NCI-H345 treated with DMSO at 0.1 percent for 48 hours (cell line): ENCODE measurements around the gene IL34.
"Not testable (repeated sequence)": the region's sequence is repeated elsewhere in the genome, so short reads cannot be mapped to it uniquely, and the experiment has no call there.

Experiments used
- DNase-seq: peaks from one replicate; lab custom pipeline; 2025; ENCODE audit not compliant: unreplicated experiment; lab: John Stamatoyannopoulos, UW

IL34 gene

DNA sequence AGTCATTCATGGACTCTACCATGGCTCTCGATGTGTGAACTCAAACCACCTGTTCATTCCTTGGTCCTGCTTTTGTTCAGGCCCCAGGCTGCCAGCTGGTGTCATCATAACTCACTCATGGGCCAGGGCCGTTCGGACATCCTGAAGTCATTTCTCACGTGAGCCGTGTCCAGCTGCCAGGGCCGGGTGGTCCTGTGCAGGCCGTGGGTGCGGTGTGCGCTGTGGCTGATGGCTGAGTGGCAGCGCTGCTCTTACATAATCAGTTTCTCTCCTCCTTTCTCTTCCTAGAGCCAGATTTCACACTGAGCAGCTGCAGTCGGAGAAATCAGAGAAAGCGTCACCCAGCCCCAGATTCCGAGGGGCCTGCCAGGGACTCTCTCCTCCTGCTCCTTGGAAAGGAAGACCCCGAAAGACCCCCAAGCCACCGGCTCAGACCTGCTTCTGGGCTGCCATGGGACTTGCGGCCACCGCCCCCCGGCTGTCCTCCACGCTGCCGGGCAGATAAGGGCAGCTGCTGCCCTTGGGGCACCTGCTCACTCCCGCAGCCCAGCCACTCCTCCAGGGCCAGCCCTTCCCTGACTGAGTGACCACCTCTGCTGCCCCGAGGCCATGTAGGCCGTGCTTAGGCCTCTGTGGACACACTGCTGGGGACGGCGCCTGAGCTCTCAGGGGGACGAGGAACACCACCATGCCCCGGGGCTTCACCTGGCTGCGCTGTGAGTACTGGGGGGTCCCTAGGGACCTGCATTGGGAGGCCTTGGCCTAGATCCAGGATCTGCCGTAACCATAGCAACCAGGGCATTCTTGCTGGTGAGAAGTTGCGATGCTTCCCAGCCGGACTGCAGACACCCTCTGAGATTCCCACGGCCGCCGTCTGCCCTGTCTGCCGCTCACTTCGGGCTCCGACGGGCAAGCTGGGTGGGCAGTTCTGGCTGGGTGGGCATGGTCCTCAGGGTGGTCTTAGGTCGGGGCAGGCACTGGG lies at the start of gene IL34:
IL34 (plus strand) TSS at position 300 of the 982 bp plus-strand sequence; CDS start at position 689, 389 bp downstream.
- peak; percentile 20 for DNase-seq

GRCh38 chr16:70597135-70597835 lies 49.1 kb upstream of the IL34 start:
- no peak for DNase-seq

- DNase-seq, result no peak
Observed at GRCh38 chr16:70598937-70599503, 47.3 kb upstream of the IL34 start.

DNA sequence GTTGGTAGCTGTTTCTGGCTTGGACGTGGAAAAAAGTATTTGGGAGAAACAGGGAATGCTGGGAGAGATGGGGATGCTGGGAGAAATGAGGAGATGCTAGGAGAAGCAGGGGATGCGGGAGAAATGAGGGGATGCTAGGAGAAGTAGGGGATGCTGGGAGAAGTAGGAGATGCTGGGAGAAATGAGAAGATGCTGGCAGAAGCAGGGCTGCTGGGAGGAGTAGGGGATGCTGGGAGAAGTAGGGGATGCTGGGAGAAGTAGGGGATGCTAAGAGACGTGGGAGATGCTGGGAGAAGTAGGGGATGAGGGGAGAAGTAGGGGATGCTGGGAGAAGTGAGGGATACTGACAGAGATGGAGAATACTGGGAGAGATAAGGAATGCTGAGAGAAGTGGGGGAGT lies 45.6 kb upstream of the IL34 start:
- no peak for DNase-seq

DNA sequence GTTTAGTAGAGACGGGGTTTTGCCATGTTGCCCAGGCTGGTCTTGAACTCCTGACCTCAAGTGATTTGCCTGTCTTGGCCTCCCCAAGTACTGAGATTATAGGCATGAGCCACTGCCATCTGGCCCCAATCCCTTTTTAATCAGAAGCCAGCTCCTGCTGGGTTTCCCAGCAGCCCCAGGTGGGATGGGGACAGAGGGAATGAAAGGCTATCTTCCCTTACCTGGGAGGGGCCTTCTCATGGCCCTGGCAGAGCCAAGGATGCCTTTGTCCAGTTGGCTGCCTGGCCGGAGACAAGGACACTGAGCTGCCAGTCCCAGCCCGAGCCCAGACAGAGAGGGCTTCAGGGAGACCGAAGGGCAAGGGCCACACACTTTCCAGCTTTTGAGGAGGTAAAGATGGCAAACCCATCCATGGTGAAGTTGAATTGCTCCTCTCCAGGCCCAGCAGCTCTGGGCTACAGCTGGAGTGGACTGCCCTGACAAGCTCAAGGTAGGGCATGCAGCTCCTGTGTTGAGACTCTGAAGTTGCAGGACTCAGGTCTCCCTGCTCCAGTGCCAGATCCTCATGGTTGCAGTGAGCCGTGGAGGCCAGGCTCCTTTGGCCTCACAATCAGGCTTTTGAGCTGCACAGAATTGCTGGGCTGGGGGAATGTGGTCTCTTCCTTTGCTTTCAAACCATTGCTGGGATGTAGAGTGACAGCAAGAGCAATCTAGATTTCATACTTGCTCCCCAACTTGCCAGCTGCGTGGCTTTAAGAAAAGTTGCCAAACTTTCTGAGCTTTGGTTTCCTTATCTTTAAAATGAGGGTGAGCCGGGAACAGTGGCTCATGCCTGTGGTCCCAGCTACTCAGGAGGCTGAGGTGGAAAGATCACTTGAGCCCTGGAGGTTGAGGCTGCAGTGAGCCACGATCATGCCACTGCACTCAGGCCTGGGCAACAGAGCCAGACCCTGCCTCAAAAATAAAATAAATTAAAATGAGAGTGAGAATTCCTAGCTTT lies 44.5 kb upstream of the IL34 start:
- no peak for DNase-seq

DNA sequence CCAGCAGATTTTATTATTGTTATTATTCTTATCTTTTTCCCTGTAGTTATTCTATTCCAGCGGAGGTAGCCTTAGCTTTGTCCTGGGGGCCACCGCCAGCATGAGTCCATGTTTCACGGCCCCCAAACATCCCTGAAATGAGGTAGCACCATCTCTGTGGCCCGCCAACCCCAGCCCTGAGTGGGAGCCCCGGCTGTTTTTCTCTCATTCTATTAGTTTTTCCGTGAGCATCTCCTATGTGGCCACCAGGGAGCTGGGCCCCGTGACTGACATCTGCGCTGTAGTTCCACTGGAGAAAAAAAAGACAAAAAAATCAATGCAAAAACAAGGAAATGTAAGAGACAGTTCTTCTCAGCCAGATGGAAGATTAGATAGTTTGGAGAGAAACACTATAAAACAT lies 43.5 kb upstream of the IL34 start:
- DNase-seq, result no peak

DNA sequence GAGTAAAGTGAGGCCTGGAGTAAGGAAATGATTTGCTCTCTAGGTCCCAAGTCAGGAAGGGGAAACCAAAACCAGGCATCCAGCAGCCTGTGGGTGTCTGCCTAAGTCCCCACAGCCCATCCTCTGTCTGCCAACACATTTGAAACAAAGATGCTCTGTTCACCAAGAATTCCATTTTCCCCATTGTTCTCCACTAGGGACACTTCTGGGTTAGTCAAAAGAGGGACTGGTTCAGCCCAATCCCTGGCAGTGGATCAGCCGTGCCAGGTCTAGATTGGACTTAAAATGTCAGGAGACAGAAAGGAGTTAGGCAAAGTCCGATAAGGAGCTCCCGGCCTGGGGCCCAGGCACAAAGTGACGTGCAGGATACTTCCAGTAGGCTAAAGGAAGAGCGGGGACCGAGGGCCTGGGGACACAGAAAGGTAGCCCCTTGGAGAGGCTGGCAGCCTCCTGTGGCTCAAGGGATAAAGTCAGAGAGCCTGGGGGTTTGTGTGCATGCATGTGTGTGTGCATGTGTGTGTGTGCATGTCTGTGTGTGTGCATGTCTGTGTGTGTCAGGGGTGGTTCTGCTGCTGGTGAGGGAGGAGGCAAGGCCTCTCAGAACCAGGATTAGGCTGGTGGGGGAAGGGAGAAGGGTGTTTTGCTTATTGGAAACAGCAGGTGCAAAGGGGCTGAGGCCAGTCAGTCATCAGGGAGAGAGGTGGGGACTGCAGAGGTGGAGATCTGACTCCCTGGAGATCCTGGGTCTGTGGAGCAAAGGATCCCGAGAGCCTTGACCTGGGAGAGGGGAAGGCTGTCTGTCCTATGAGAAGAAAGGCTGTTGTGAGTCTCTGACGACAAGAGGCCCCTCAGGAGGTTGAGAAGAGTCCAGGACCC lies 41.7 kb upstream of the IL34 start:
- no peak for DNase-seq

DNA sequence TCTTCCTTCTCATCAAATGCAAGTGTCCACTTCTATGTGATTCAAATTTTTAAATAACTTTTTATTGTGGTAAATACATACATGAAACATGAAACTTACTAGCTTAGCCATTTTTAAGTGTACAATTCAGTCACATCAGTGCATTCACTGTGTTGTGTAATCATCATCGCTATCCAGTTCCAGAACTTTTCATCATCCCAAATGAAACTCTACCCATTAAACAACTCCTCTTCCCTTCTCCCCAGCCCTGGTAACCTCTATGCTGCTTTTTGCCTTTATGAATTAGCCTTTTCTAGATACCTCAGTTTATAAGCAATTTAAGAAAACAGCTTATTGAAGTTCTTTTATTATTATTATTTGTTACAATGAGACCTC lies 41.1 kb upstream of the IL34 start:
- no peak for DNase-seq

GRCh38 chr16:70608521-70608920 lies 37.8 kb upstream of the IL34 start:
- DNase-seq, result no peak

GRCh38 chr16:70610273-70611223 lies 35.8 kb upstream of the IL34 start:
- no peak for DNase-seq

GRCh38 chr16:70611224-70611598 lies 35.1 kb upstream of the IL34 start:
- DNase-seq, result no peak

DNA sequence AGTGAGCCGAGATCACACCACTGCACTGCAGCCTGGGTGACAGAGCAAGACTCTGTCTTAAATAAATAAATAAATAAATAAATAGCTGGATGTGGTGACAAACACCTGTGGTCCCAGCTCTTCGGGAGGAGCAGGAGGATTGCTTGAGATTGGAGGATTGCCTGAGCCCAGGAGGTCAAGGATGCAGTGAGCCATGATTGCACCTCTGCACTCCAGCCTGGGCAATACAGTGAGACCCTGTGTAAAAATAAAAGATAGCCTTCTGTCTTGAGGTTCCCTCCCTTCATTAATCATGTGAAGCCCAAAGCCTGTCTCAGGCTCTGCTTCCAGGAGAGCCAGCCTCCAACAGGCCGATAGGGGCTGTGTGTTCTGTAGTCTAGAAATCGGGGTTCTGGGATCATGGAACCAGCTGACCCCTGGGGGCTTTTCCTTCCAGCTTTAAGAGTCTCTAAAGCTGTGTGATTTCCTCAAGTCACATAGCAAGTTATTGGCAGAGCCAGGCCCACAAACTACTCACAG lies 34.5 kb upstream of the IL34 start:
- no peak for DNase-seq

DNA sequence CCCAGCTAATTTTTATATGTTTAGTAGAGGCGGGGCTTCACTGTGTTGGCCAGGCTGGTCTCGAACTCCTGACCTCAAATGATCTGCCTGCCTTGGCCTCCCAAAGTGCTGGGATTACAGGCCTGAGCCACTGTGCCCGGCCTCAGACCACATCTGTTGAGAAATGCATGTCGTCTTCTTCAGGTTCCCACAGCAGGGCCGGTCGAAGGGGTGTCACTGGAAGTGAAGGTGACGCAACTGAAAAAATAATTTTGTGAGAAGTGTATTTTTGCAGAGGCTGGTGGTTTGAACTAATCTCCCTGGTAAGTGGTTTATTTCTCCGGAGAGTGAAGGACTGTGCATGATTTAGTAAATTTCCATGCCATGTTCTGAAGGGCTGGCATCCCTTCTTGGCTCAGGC lies 33.4 kb upstream of the IL34 start:
- no peak for DNase-seq

DNA sequence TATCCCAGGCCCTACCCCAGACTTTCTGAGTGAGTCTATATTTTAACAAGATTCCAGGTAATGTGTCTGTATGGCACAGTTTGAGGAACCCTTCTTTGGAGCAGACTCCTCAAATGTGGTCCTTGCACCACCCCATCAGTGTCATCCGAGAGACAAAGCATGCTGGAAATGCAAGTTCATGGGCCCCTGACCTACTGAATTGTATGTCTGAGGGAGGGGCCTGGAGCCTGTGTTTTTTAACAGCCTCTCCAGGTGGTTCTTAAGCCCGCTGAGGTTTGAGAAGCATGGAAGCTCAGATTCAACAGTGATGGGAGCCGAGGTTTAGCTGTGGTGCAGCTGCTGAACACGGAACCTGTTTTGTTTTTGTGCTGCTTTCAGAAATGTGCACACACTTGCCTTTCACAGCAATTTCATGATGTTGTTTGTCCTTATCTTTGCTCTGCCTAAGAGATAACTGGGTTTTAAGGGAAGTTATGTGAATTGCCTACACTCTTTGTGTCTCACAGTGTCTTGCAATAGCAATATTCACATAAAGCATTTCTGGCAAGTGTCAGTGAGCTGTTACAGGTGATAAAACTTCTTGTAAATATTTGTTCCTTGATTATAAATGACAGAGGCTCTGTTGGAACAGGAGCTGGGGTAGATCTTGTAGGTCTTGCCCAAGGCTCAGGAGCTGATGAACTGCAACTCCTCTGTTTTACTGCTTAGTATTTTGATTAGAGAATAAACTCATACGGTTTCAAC lies 32.0 kb upstream of the IL34 start:
- DNase-seq, result no peak

GRCh38 chr16:70615945-70616344 lies 30.4 kb upstream of the IL34 start:
- DNase-seq, result no peak

- DNase-seq, result not testable (repeated sequence)
Observed at GRCh38 chr16:70621864-70622263, 24.5 kb upstream of the IL34 start.

DNA sequence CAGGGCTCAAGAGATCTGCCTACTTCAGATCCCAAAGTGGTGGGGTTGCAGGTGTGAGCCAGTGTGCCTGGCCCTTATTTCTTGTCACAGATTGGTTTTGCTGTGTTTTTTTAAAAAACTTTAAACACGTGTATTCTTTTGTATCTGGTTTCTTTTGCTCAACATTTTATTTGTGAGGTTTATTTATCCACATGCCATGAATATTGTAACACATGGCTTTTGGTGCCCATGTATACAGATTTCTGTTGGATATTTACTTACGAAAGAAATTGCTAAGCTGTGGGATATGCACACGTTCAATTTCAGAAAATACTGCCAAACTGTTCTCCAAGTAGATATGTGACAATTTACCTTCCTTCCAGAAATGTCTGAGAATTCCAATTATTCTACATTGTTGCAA lies 18.7 kb upstream of the IL34 start:
- DNase-seq, result no peak
